Neural progenitor cell (in vitro differentiated cells): ENCODE measurements around the gene BCOR.

ENCODE experiments used
- EZH2 ChIP-seq: fragments of 200-600 bp; sonication (generic); IDR thresholded peaks from 2 replicates; pipeline ENCODE4 v1.6.1; 2017; ENCODE audit warnings: antibody characterized with exemption, mild to moderate bottlenecking, moderate library complexity
- EZH2phosphoT487 ChIP-seq: fragments of 200-600 bp; sonication (generic); IDR thresholded peaks from 2 replicates; pipeline ENCODE4 v1.6.1; 2017; ENCODE audit warnings: antibody characterized with exemption
- TF ChIP-seq, protein P1 (sequence below): fragments of 200-600 bp; sonication (generic); IDR thresholded peaks from 2 replicates; pipeline ENCODE4 v1.5.1; 2017; ENCODE audit warnings: antibody characterized with exemption, mild to moderate bottlenecking

- TF ChIP-seq, protein P1, sequence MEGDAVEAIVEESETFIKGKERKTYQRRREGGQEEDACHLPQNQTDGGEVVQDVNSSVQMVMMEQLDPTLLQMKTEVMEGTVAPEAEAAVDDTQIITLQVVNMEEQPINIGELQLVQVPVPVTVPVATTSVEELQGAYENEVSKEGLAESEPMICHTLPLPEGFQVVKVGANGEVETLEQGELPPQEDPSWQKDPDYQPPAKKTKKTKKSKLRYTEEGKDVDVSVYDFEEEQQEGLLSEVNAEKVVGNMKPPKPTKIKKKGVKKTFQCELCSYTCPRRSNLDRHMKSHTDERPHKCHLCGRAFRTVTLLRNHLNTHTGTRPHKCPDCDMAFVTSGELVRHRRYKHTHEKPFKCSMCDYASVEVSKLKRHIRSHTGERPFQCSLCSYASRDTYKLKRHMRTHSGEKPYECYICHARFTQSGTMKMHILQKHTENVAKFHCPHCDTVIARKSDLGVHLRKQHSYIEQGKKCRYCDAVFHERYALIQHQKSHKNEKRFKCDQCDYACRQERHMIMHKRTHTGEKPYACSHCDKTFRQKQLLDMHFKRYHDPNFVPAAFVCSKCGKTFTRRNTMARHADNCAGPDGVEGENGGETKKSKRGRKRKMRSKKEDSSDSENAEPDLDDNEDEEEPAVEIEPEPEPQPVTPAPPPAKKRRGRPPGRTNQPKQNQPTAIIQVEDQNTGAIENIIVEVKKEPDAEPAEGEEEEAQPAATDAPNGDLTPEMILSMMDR, result no peak
- TF ChIP-seq EZH2, result no peak
- TF ChIP-seq EZH2phosphoT487, result no peak
These were observed 1.5 kb upstream of the BCOR start for GRCh38 chrX:40099055-40099958.
